Measurements from ENCODE around the gene ACTRT2. TPM values are rescaled to one million over a fixed set of nuclear protein-coding genes. Genes with fewer than 3 reads are reported as not detected.

Gene ACTRT2
- total and polyA plus RNA-seq, 10 of the 15 experiments (the other 5 are each of a cell fraction or from before 2014, with no cell fraction given): not detected

GRCh38 chr1:3021801-3022401 is 634 bp downstream of the ACTRT2 start (continued):
- TF ChIP-seq GABPA (IDR thresholded peaks at IDR 0.05; ENCODE audit: low read depth): no peak
- TF ChIP-seq CHD4 (IDR thresholded peaks at IDR 0.05): no peak
- TF ChIP-seq MTA3 (IDR thresholded peaks at IDR 0.05; ENCODE audit: borderline replicate concordance, low read length): no peak
- TF ChIP-seq USF1 (IDR thresholded peaks at IDR 0.05; ENCODE audit: borderline replicate concordance, extremely low read length, insufficient read depth, low read depth, low read length): no peak

- DNase-seq (ENCODE audit: low read depth, low spot score) (no peak), ATAC-seq (no peak), FAIRE-seq (no peak)
- intact Hi-C loops (cut with micrococcal nuclease; ENCODE audit: unreplicated experiment) (no loop called here), in situ Hi-C loops (cut with MboI) (no loop called here)
- Histone ChIP-seq H3K4me2 (ENCODE audit: control insufficient read depth, insufficient read depth) (no peak overlapping the region), H3K79me2 (ENCODE audit: control insufficient read depth, insufficient read depth, low read length) (no peaks in the 10 kb centered on the region), H2AFZ (ENCODE audit: control insufficient read depth, low read depth, low read length) (no peak overlapping the region), H3K4me1 (ENCODE audit: control insufficient read depth, insufficient read depth, low read length) (no peaks in the 10 kb centered on the region), H3K27me3 (replicated peaks in 1 of 2; ENCODE audit: control insufficient read depth in 2 of 2, insufficient read depth in 2 of 2, low read length in 1 of 2) (no peaks in the 10 kb centered on the region), H4K20me1 (ENCODE audit: control insufficient read depth, insufficient read depth) (no peaks in the 10 kb centered on the region), H3K36me3 (ENCODE audit: control insufficient read depth in 2 of 2, insufficient read depth in 2 of 2, low read length in 1 of 2) (no peaks in the 10 kb centered on the region), H3K9ac (ENCODE audit: control insufficient read depth, insufficient read depth, low read length) (no peak overlapping the region), H3K4me3 (no peak overlapping the region), H3K27ac (ENCODE audit: control insufficient read depth, insufficient read depth) (no peak overlapping the region), H3K9me3 (replicated peaks; ENCODE audit: control insufficient read depth, insufficient read depth, low read length) (no peaks in the 10 kb centered on the region)
- WGBS (ENCODE audit: insufficient coverage, insufficient replicate concordance, low lambda C conversion rate, missing lambda C conversion rate): 43% methylated on average over 18 of the region's 18 CpGs
- ChIA-PET SMC1A (ENCODE audit: uncharacterized antibody, unreplicated experiment) (no interaction called here), RAD21 (ENCODE audit: unreplicated experiment) (no interaction called here), POLR2A (no interaction called here), CTCF (no interaction called here)
- no TSS peak for BruUV-seq (replicated peaks)
- TF ChIP-seq IRF5 (IDR thresholded peaks at IDR 0.05; ENCODE audit: borderline replicate concordance) (no peak), RUNX3 (IDR thresholded peaks at IDR 0.05; ENCODE audit: low read length) (no peak), STAT3 (IDR thresholded peaks at IDR 0.05; ENCODE audit: low read depth, low read length) (no peak), EZH2 (IDR thresholded peaks at IDR 0.05; ENCODE audit: borderline replicate concordance, control insufficient read depth, low read depth, low read length) (no peak), SIN3A (IDR thresholded peaks at IDR 0.05; ENCODE audit: low read depth, low read length) (no peak), NBN (IDR thresholded peaks at IDR 0.05) (no peak), MYC (IDR thresholded peaks at IDR 0.05; ENCODE audit: insufficient read depth, insufficient read length, insufficient replicate concordance, low read length, severe bottlenecking) (no peak), MXI1 (IDR thresholded peaks at IDR 0.05; ENCODE audit: low read depth, low read length) (no peak), CBFB (IDR thresholded peaks at IDR 0.05; ENCODE audit: low read depth) (no peak), PML (IDR thresholded peaks at IDR 0.05; ENCODE audit: low read length) (no peak), REST (IDR thresholded peaks at IDR 0.05; ENCODE audit: low read depth, low read length) (no peak)
Measured at GRCh38 chr1:3022511-3022973, 1.3 kb downstream of the ACTRT2 start.

Measured in GM12878 (cell line).